GM18511 (cell line): ENCODE data around the gene TRIM22.
"Not testable (repeated sequence)": the region's sequence is repeated elsewhere in the genome, so short reads cannot be mapped to it uniquely, and the experiment has no call there.

Experiments used
- ATAC-seq: cut with Tn5 transposase; IDR thresholded peaks from one replicate; pipeline ENCODE4 v1.9.1; 2021; ENCODE audit warnings: mild to moderate bottlenecking, moderate library complexity; ENCODE audit not compliant: unreplicated experiment

Gene TRIM22

GRCh38 chr11:5690736-5691135 lies 1.1 kb downstream of the TRIM22 start:
- ATAC-seq: no peak

- not testable (repeated sequence) for ATAC-seq
Measured at GRCh38 chr11:5691238-5691963, 1.8 kb downstream of the TRIM22 start.

- no peak for ATAC-seq
Measured at GRCh38 chr11:5691964-5692361, 2.4 kb downstream of the TRIM22 start.

GRCh38 chr11:5694642-5695041 lies 5.1 kb downstream of the TRIM22 start:
- ATAC-seq: no peak

- ATAC-seq: no peak
Measured at GRCh38 chr11:5695580-5695979, 6.0 kb downstream of the TRIM22 start.

GRCh38 chr11:5696210-5696609 lies 6.6 kb downstream of the TRIM22 start:
- ATAC-seq: no peak

GRCh38 chr11:5698281-5698680 lies 8.7 kb downstream of the TRIM22 start:
- no peak for ATAC-seq

- ATAC-seq: no peak
Measured at GRCh38 chr11:5700421-5701054, 10.9 kb downstream of the TRIM22 start.

- ATAC-seq: no peak
Measured at GRCh38 chr11:5701055-5701577, 11.5 kb downstream of the TRIM22 start.

- peak; percentile 77 for ATAC-seq
Measured at GRCh38 chr11:5703741-5704536, 14.3 kb downstream of the TRIM22 start.

GRCh38 chr11:5705688-5706087 lies 16.1 kb downstream of the TRIM22 start:
- no peak for ATAC-seq

GRCh38 chr11:5712507-5712906 lies 22.9 kb downstream of the TRIM22 start:
- peak; percentile 64 for ATAC-seq

GRCh38 chr11:5713695-5714094 lies 24.1 kb downstream of the TRIM22 start:
- no peak for ATAC-seq

GRCh38 chr11:5716518-5716917 lies 26.9 kb downstream of the TRIM22 start:
- ATAC-seq: not testable (repeated sequence)

- no peak for ATAC-seq
Measured at GRCh38 chr11:5719703-5720495, 30.3 kb downstream of the TRIM22 start.

- no peak for ATAC-seq
Measured at GRCh38 chr11:5722622-5723021, 33.0 kb downstream of the TRIM22 start.

GRCh38 chr11:5726351-5726750 lies 36.8 kb downstream of the TRIM22 start:
- no peak for ATAC-seq

GRCh38 chr11:5727691-5728090 lies 38.1 kb downstream of the TRIM22 start:
- no peak for ATAC-seq

GRCh38 chr11:5736396-5736795 lies 46.8 kb downstream of the TRIM22 start, which contains the start of gene OR56B1:
OR56B1 (plus strand) TSS chr11:5736448; CDS start chr11:5736517, 69 bp downstream.
- no peak for ATAC-seq

GRCh38 chr11:5737091-5737490 lies 47.5 kb downstream of the TRIM22 start:
- no peak for ATAC-seq
